HepG2 (cell line): ENCODE data around the gene SCAND1. TPM values are rescaled to one million over a fixed set of nuclear protein-coding genes. Genes with fewer than 3 reads are reported as not detected.

Source experiments
- ATAC-seq: fragments of 200-7000 bp; cut with Tn5 transposase; 3 replicates; pipeline ENCODE4 v1.9.1; 2020; ENCODE audit warnings: mild to moderate bottlenecking, moderate library complexity
- BruUV-seq: library from RNA; stranded (reverse); fragments of 400-500 nt; replicated peaks from 2 replicates; lab custom pipeline; 2021; lab: Mats Ljungman, UMichigan
- CTCF ChIA-PET: fragments of 300-600 bp; formaldehyde crosslinking; extraction: SDS; loops from one replicate; lab custom pipeline; 2021; ENCODE audit warnings: low total read pairs, inconsistent platforms, low intra/inter-chr PET ratio; lab: Yijun Ruan, JAX
- POLR2A ChIA-PET: fragments of 350-600 bp; sonication (Branson Sonifier 250); formaldehyde crosslinking; loops from one replicate; lab custom pipeline; 2020; ENCODE audit warnings: antibody characterized with exemption, inconsistent platforms; lab: Yijun Ruan, JAX
- DNase-seq: peaks from one replicate; pipeline ENCODE4 v3.0.0-alpha.2; 2015; ENCODE audit warnings: low spot score
- FAIRE-seq: peaks from 3 replicates; lab custom pipeline; 2011; peaks lifted over from hg19 to GRCh38; lab: Jason Lieb, UNC
- H2AFZ ChIP-seq: one replicate; pipeline ENCODE4 v1.6.1; 2011; ENCODE audit warnings: low read length, inconsistent platforms
- H3K27ac ChIP-seq: fragments of 300-600 bp; 3 replicates; pipeline ENCODE4 v1.8.0; 2011; ENCODE audit warnings: mixed run types, mild to moderate bottlenecking, mixed read lengths, low read length, inconsistent platforms; ENCODE audit not compliant: insufficient read depth; ENCODE audit errors: extremely low read length
- H3K27me3 ChIP-seq, 2 experiments: fragments of 200-600 bp in 1 of 2; 2 replicates in 1 of 2; 3 replicates in 1 of 2; pipeline versions ENCODE4 v1.6.0 to v1.8.0; 2011; ENCODE audit warnings: low read length in 2 of 2, mild to moderate bottlenecking in 2 of 2, moderate library complexity in 2 of 2, inconsistent platforms in 1 of 2; ENCODE audit not compliant: insufficient read depth in 2 of 2, control insufficient read depth in 1 of 2
- H3K36me3 ChIP-seq, 2 experiments: fragments of 200-600 bp in 1 of 2; replicated peaks in 1 of 2; 2 replicates in 1 of 2; 3 replicates in 1 of 2; pipeline versions ENCODE4 v1.5.1 to v1.8.0; 2011; ENCODE audit warnings: low read length in 2 of 2, inconsistent platforms in 1 of 2; ENCODE audit not compliant: insufficient read depth in 2 of 2, control insufficient read depth in 1 of 2
- H3K4me1 ChIP-seq: 2 replicates; pipeline ENCODE4 v1.5.1; 2012; ENCODE audit warnings: low read length, inconsistent platforms; ENCODE audit not compliant: insufficient read depth
- H3K4me2 ChIP-seq: 2 replicates; pipeline ENCODE4 v1.6.0; 2011; ENCODE audit warnings: low read depth, low read length, inconsistent platforms
- H3K4me3 ChIP-seq, 3 experiments: fragments of 200-600 bp in 1 of 3; sonication (generic), shearing (Covaris generic) in 1 of 3; replicated peaks in 1 of 3; 2 replicates each; pipeline ENCODE4 v1.5.1; 2011 to 2016; ENCODE audit warnings: low read length in 3 of 3, inconsistent platforms in 2 of 3, low read depth in 2 of 3, mild to moderate bottlenecking in 2 of 3, control low read depth in 1 of 3, mixed read lengths in 1 of 3; ENCODE audit not compliant: insufficient read depth in 1 of 3
- H3K79me2 ChIP-seq: one replicate; pipeline ENCODE4 v1.6.1; 2011; ENCODE audit warnings: low read length, inconsistent platforms; ENCODE audit not compliant: insufficient read depth
- H3K9ac ChIP-seq: 2 replicates; pipeline ENCODE4 v1.6.0; 2011; ENCODE audit warnings: mild to moderate bottlenecking, low read depth, low read length, inconsistent platforms; ENCODE audit not compliant: insufficient read depth
- H3K9me3 ChIP-seq: 2 replicates; pipeline ENCODE4 v1.5.1; 2012; ENCODE audit warnings: mild to moderate bottlenecking, low read length
- H4K20me1 ChIP-seq: 2 replicates; pipeline ENCODE4 v1.6.0; 2011; ENCODE audit warnings: inconsistent platforms, mild to moderate bottlenecking, low read length, moderate library complexity; ENCODE audit not compliant: insufficient read depth
- CEBPB ChIP-seq: IDR thresholded peaks from 2 replicates; pipeline ENCODE4 v1.6.1; 2011; ENCODE audit warnings: low read depth, low read length, improper control_type of control experiment, borderline replicate concordance
- CEBPG ChIP-seq: IDR thresholded peaks from 2 replicates; pipeline ENCODE4 v1.6.1; 2016
- EEA1 ChIP-seq: sonication (generic); formaldehyde crosslinking; IDR thresholded peaks from 2 replicates; pipeline ENCODE4 v1.5.1; 2020; ENCODE audit warnings: mild to moderate bottlenecking, missing genetic modification reagents, borderline replicate concordance
- FOSL1 ChIP-seq: sonication (generic); formaldehyde crosslinking; IDR thresholded peaks from 2 replicates; pipeline ENCODE4 v1.9.0; 2021; ENCODE audit warnings: missing genetic modification reagents, borderline replicate concordance
- MAFF ChIP-seq: IDR thresholded peaks from 2 replicates; pipeline ENCODE4 v1.6.1; 2011; ENCODE audit warnings: low read depth, low read length, improper control_type of control experiment
- MAFK ChIP-seq, 2 experiments: IDR thresholded peaks in 1 of 2; conservative IDR thresholded peaks in 1 of 2; 2 replicates each; pipeline ENCODE4 v1.6.1; 2011; ENCODE audit warnings: improper control_type of control experiment in 2 of 2, low read length in 2 of 2
- MBNL3 ChIP-seq: fragments of 250-450 bp; sonication (Bioruptor Pico); conservative IDR thresholded peaks from 2 replicates; pipeline ENCODE4 v1.8.0; 2022; ENCODE audit warnings: mild to moderate bottlenecking, inconsistent platforms
- TOPORS ChIP-seq: sonication (generic); formaldehyde crosslinking; IDR thresholded peaks from 2 replicates; pipeline ENCODE4 v1.8.0; 2023; ENCODE audit warnings: mild to moderate bottlenecking, missing genetic modification reagents
- ZNF18 ChIP-seq: sonication (generic); formaldehyde crosslinking; IDR thresholded peaks from 2 replicates; pipeline ENCODE4 v1.8.0; 2022; ENCODE audit warnings: mild to moderate bottlenecking, missing genetic modification reagents; ENCODE audit not compliant: insufficient replicate concordance
- ZNF326 ChIP-seq: sonication (generic); formaldehyde crosslinking; IDR thresholded peaks from 2 replicates; pipeline ENCODE4 v1.4.0; 2020; ENCODE audit warnings: missing genetic modification reagents, borderline replicate concordance
- ZNF792 ChIP-seq: IDR thresholded peaks from 2 replicates; pipeline ENCODE4 v1.6.1; 2016
- WGBS: methylation state at CpG from one replicate; pipeline ENCODE4 v1.1.6; 2017; ENCODE audit warnings: low lambda C conversion rate; 5-methylcytosine and 5-hydroxymethylcytosine counted together
- in situ Hi-C: cut with HindIII; loops from 2 replicates; pipeline ENCODE4 v1.10.0; 2017; ENCODE audit warnings: low pct_unique_long_range_greater_than_20kb; ENCODE audit not compliant: extremely low pct_ligation_motif_present
- intact Hi-C: fragments of 100-400 bp; cut with micrococcal nuclease; formaldehyde crosslinking; loops from one replicate; pipeline ENCODE4 v1.10.0; 2022; ENCODE audit not compliant: unreplicated experiment
- polyA plus RNA-seq, 8 experiments: library from polyadenylated mRNA; depleted of rRNA in 3 of 8; stranded (reverse) in 7 of 8; unstranded in 1 of 8; fragments of >200 nt; fragmentation: Illumina TruSeq in 4 of 8; extraction: Trizol in 4 of 8; gene quantifications; 2 replicates each; pipeline versions ENCODE4 v1.2.1 to v1.2.3, GENCODE V29; 2011 to 2016; ENCODE audit warnings: low read depth in 4 of 8, missing spikeins in 1 of 8, mixed read lengths in 1 of 8; ENCODE audit not compliant: insufficient read depth in 1 of 8
- total RNA-seq, 5 experiments: library from RNA; depleted of rRNA; stranded (reverse); fragments of >200 nt; fragmentation: Illumina TruSeq; extraction: Trizol; gene quantifications; 2 replicates each; pipeline ENCODE4 v1.2.3, GENCODE V29; 2016; ENCODE audit warnings: low read depth in 1 of 5
- TF ChIP-seq, protein P1 (sequence below): sonication (generic); formaldehyde crosslinking; IDR thresholded peaks from 2 replicates; pipeline ENCODE4 v1.4.0; 2020; ENCODE audit warnings: mild to moderate bottlenecking, low read depth, missing genetic modification reagents

The SCAND1 gene
- total and polyA plus RNA-seq, 2 of the 13 experiments (the other 11 are each of a cell fraction or from before 2014, with no cell fraction given): 19.3 to 109 TPM

DNA sequence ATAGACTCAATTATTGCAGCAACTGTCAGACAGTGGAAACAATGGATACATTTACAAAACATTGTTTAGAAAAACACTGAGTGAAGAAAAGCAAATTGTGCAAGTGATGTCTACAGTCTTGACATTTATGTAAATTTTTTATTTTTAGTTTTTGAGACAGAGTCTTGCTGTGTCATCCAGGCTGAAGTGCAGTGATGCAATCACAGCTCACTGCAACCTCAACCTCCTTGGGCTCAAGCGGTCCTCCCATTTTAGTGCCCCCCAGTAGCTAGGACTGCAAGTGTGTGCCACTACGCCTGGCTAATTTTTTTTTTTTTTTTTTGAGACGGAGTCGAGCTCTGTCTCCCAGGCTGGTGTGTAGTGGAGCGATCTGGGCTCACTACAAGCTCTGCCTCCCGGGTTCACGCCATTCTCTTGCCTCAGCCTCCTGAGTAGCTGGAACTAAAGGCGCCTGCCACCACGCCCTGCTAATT is 23.8 kb upstream of the SCAND1 start:
- no peak for TF ChIP-seq ZNF792 (CRISPR knock-in tag)
- peak; percentile 43; the same call in 1 of the 2 replicates for TF ChIP-seq CEBPG
- peak; percentile 69 for TF ChIP-seq CEBPB
- TF ChIP-seq, protein P1, sequence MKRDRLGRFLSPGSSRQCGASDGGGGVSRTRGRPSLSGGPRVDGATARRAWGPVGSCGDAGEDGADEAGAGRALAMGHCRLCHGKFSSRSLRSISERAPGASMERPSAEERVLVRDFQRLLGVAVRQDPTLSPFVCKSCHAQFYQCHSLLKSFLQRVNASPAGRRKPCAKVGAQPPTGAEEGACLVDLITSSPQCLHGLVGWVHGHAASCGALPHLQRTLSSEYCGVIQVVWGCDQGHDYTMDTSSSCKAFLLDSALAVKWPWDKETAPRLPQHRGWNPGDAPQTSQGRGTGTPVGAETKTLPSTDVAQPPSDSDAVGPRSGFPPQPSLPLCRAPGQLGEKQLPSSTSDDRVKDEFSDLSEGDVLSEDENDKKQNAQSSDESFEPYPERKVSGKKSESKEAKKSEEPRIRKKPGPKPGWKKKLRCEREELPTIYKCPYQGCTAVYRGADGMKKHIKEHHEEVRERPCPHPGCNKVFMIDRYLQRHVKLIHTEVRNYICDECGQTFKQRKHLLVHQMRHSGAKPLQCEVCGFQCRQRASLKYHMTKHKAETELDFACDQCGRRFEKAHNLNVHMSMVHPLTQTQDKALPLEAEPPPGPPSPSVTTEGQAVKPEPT: no peak

DNA sequence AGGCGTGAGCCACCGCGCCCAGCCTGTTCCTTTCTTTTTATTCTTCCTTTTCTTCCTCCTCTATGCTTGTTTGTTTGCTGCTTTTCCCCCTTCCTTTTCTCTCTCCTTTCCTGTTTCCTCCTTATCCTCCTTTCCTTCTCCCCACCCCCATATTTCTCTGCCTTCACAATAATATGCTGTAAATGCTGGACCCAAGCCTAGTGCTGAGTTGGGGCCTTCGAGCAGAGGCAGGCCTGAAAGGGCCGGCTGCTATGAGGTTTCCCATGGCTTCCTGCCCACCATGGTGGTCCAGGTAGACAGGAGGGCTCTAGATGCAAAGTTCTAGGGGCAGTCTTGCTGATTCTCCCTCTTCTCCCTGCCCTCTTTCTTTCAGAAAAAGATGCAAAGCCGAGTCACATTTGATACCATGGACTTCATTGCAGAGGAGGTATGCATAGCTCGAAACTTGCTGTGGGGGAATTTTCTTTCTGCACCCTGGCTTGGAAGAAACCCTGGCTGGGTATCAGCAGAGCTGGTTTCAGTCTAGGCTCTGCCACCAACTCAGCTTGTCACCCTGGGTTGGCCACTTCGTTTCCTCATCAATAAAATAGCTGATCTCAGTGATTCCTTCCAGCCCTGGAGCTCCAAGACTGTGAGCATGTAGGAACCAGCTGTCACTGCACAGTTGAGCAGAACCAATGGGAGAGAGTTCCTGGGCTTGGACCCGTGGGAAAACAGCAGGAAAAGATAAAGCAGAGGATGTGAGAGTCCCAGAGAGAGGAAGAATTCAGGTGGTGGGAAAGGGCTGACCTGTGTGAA is 21.5 kb upstream of the SCAND1 start:
- H3K36me3 ChIP-seq: no peaks in the 10 kb centered on the region
- H4K20me1 ChIP-seq: no peaks in the 10 kb centered on the region
- H3K27me3 ChIP-seq: peaks cover 6 to 39% of the 10 kb centered on the region in 2 experiments
- ATAC-seq: no peak
- in situ Hi-C loops (no loop called here), intact Hi-C loops (no loop called here)
- no peak overlapping the region for H3K4me2 ChIP-seq
- H3K4me1 ChIP-seq: no peaks in the 10 kb centered on the region
- CTCF ChIA-PET: no interaction called here
- BruUV-seq: no TSS peak
- DNase-seq: no peak
- TF ChIP-seq FOSL1 (no peak), ZNF18 (CRISPR knock-in tag) (no peak), ZNF326 (no peak), MBNL3 (no peak), EEA1 (CRISPR knock-in tag) (no peak), MAFK (conservative IDR thresholded peaks at IDR 0.05 in 1 of 2, IDR thresholded peaks at IDR 0.05 in 1 of 2; ENCODE audit: low read length in 2 of 2) (peak; percentile 48 to 51; a peak in 2 of 4 replicates), TOPORS (no peak), MAFF (peak; percentile 29; the same call in 1 of the 2 replicates)
- TF ChIP-seq, all 625 proteins: peak for 2
- no peak for FAIRE-seq
- H3K79me2 ChIP-seq: no peaks in the 10 kb centered on the region
- peaks cover 6% of the 10 kb centered on the region; the same call in 1 of the 2 replicates for H3K9me3 ChIP-seq
- H3K9ac ChIP-seq: no peak overlapping the region
- no peak overlapping the region for H3K27ac ChIP-seq
- WGBS: 30% methylated on average over 9 of the region's 9 CpGs
- POLR2A ChIA-PET: interaction anchor here (1.5 kb wide), 1 partner anchor 21 kb away, joined by 7 read pairs; the partner anchor contains the start of gene SCAND1
- H3K4me3 ChIP-seq: no peak overlapping the region
- no peak overlapping the region for H2AFZ ChIP-seq

More for the DNA sequence above, 23.8 kb upstream of the SCAND1 start:
- Histone ChIP-seq H3K4me3 (no peak overlapping the region), H3K9me3 (no peaks in the 10 kb centered on the region), H3K27me3 (peaks cover 6 to 52% of the 10 kb centered on the region in 2 experiments), H3K27ac (no peak overlapping the region), H2AFZ (no peak overlapping the region), H3K4me1 (no peaks in the 10 kb centered on the region), H3K79me2 (no peaks in the 10 kb centered on the region), H3K36me3 (no peaks in the 10 kb centered on the region), H4K20me1 (no peaks in the 10 kb centered on the region), H3K4me2 (no peak overlapping the region), H3K9ac (no peak overlapping the region)
- ChIA-PET CTCF (no interaction called here), POLR2A (interaction anchor here (1.6 kb wide), 1 partner anchor 24 kb away, joined by 4 read pairs; the partner anchor contains the start of gene SCAND1)
- in situ Hi-C loops (no loop called here), intact Hi-C loops (no loop called here)
- WGBS: 50% methylated on average over 9 of the region's 9 CpGs
- ATAC-seq (no peak), FAIRE-seq (peak; percentile 66), DNase-seq (no peak)
- no TSS peak for BruUV-seq
